Body of pancreas (tissue), 4 donors: ENCODE measurements around the gene CLEC18B.

ENCODE experiments used
- POLR2A ChIP-seq, 3 donors: fragments of 450-650 bp; IDR thresholded peaks; one replicate each; pipeline ENCODE4 v1.6.1; 2016; ENCODE audit warnings: antibody characterized with exemption in 3 of 3, mild to moderate bottlenecking in 2 of 3
- TF ChIP-seq, protein P1 (sequence below), 7 experiments: fragments of 450-650 bp in 4 of 7; fragments of 200-600 bp in 3 of 7; sonication (generic) in 3 of 7; IDR thresholded peaks; one replicate each; pipeline ENCODE4 v1.5.1; 2016 to 2019; ENCODE audit warnings: antibody characterized with exemption in 7 of 7

DNA sequence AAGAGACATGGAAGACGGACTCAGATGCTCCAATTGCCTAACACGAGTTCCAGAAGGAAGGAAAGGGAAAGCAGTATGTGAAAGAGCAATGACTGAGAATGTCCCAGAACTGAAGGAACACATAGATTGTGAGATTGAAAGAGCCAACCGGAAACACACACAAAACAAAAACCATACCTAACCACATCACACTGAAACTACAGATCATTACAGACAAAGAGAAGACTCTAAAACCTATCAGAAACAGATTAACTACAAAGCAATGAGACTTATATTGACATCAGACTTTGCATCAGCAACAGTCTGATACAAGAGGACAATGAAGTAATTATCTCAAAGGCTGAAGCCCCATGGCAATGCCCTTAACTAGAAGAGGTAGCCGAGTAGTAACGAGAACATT, 45.6 kb upstream of the CLEC18B start:
- TF ChIP-seq, protein P1, sequence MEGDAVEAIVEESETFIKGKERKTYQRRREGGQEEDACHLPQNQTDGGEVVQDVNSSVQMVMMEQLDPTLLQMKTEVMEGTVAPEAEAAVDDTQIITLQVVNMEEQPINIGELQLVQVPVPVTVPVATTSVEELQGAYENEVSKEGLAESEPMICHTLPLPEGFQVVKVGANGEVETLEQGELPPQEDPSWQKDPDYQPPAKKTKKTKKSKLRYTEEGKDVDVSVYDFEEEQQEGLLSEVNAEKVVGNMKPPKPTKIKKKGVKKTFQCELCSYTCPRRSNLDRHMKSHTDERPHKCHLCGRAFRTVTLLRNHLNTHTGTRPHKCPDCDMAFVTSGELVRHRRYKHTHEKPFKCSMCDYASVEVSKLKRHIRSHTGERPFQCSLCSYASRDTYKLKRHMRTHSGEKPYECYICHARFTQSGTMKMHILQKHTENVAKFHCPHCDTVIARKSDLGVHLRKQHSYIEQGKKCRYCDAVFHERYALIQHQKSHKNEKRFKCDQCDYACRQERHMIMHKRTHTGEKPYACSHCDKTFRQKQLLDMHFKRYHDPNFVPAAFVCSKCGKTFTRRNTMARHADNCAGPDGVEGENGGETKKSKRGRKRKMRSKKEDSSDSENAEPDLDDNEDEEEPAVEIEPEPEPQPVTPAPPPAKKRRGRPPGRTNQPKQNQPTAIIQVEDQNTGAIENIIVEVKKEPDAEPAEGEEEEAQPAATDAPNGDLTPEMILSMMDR (IDR thresholded peaks at IDR 0.05) = no peak
- no peak for TF ChIP-seq POLR2A (IDR thresholded peaks at IDR 0.05)
